Measurements from ENCODE around the gene LAMA3.

DNA sequence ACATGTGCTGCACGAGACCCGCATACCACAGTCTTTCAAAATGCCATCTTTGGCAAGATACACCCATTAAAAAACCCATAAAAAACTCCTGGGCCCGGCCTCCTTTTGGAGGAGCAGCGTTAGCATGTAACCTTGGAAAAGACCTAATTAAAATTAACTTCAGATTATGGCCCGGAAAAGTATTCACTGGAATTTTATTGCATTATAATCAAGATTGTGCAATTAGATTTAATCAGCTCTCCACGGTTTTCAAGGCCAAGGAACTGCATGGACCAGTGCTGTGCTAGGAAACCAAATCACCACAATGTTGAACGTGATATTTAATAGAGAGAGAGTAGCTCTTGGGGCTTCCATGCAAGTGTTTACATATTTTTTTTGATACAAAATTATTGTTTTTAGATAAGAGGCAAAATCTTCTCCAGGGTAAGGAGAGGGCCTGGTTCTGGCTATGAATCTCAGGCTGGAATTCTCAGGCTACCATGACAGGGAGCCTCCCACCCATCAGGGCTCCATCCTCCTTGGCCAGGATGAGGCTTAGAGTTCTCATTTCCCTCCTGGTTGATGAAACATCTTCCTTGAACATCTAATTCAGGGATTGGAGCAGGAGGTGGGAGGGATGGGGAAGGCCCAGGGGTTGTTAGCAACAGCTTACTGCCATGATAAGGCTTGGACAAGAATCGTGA is 243.3 kb downstream of the LAMA3 start:
- TF ChIP-seq POLR2A (IDR thresholded peaks at IDR 0.05; ENCODE audit: low read depth, low read length) (no peak), POLR2AphosphoS5 (IDR thresholded peaks at IDR 0.05; ENCODE audit: low read depth, low read length) (no peak), TAF1 (IDR thresholded peaks at IDR 0.05; ENCODE audit: low read depth, low read length) (no peak), SPI1 (IDR thresholded peaks at IDR 0.05; ENCODE audit: low read depth, low read length) (no peak), POU2F2 (IDR thresholded peaks at IDR 0.05; ENCODE audit: low read depth, low read length) (no peak)

All from GM12891 (cell line).